ENCODE results near the gene PTPRN2. TPM values are rescaled to one million over a fixed set of nuclear protein-coding genes. Genes with fewer than 3 reads are reported as not detected.

The PTPRN2 gene
- total and polyA plus RNA-seq, 9 of the 15 experiments (the other 6 are each of a cell fraction or from before 2014, with no cell fraction given) = not detected

- Histone ChIP-seq H3K9ac (ENCODE audit: insufficient read depth in 1 of 2, low read depth in 2 of 2, low read length in 2 of 2) (no peak overlapping the region), H3K4me1 (replicated peaks in 1 of 2; ENCODE audit: control insufficient read depth in 2 of 2, insufficient read depth in 2 of 2, low read length in 2 of 2) (peaks cover 0 to 1% of the 10 kb centered on the region in 2 experiments; a peak in 1 of 5 replicates), H3K9me1 (ENCODE audit: control insufficient read depth, insufficient read depth, low read length) (no peaks in the 10 kb centered on the region), H3K27ac (ENCODE audit: extremely low read depth, low read depth, low read length) (no peak overlapping the region), H3K36me3 (ENCODE audit: control insufficient read depth, insufficient read depth, low read length) (no peaks in the 10 kb centered on the region), H4K20me1 (replicated peaks; ENCODE audit: control insufficient read depth, insufficient read depth, low read length) (no peaks in the 10 kb centered on the region), H3K4me2 (ENCODE audit: insufficient read depth, low read length) (no peak overlapping the region), H3K9me3 (replicated peaks; ENCODE audit: control insufficient read depth, insufficient read depth, low read depth, low read length) (no peaks in the 10 kb centered on the region), H2AFZ (ENCODE audit: low read depth, low read length) (no peak overlapping the region), H3K4me3 (no peak overlapping the region), H3K27me3 (ENCODE audit: control insufficient read depth in 2 of 2, insufficient read depth in 2 of 2, low read length in 2 of 2) (peaks cover 0 to 1% of the 10 kb centered on the region in 2 experiments; a peak in 2 of 5 replicates), H3K79me2 (ENCODE audit: control insufficient read depth, insufficient read depth, low read length) (no peaks in the 10 kb centered on the region)
- DNase-seq (ENCODE audit: extremely low read depth in 1 of 4, low spot score in 3 of 4) = no peak
- no TSS peak for BruUV-seq (replicated peaks)
- ChIA-PET POLR2A (no interaction called here), CTCF (ENCODE audit: low intra/inter-chr PET ratio) (no interaction called here)
- in situ Hi-C loops (cut with MboI) = no loop called here
- no peak for FAIRE-seq
- 1% methylated on average over 7 of the region's 7 CpGs for WGBS (ENCODE audit: insufficient coverage, low coverage, missing lambda C conversion rate)
- ATAC-seq = no peak
- intact Hi-C loops (cut with micrococcal nuclease) = no loop called here
- TF ChIP-seq PHB2 (IDR thresholded peaks at IDR 0.05; ENCODE audit: low read depth) = no peak
- TF ChIP-seq ZNF282 (CRISPR knock-in tag; IDR thresholded peaks at IDR 0.05) = no peak
- TF ChIP-seq, protein P1, sequence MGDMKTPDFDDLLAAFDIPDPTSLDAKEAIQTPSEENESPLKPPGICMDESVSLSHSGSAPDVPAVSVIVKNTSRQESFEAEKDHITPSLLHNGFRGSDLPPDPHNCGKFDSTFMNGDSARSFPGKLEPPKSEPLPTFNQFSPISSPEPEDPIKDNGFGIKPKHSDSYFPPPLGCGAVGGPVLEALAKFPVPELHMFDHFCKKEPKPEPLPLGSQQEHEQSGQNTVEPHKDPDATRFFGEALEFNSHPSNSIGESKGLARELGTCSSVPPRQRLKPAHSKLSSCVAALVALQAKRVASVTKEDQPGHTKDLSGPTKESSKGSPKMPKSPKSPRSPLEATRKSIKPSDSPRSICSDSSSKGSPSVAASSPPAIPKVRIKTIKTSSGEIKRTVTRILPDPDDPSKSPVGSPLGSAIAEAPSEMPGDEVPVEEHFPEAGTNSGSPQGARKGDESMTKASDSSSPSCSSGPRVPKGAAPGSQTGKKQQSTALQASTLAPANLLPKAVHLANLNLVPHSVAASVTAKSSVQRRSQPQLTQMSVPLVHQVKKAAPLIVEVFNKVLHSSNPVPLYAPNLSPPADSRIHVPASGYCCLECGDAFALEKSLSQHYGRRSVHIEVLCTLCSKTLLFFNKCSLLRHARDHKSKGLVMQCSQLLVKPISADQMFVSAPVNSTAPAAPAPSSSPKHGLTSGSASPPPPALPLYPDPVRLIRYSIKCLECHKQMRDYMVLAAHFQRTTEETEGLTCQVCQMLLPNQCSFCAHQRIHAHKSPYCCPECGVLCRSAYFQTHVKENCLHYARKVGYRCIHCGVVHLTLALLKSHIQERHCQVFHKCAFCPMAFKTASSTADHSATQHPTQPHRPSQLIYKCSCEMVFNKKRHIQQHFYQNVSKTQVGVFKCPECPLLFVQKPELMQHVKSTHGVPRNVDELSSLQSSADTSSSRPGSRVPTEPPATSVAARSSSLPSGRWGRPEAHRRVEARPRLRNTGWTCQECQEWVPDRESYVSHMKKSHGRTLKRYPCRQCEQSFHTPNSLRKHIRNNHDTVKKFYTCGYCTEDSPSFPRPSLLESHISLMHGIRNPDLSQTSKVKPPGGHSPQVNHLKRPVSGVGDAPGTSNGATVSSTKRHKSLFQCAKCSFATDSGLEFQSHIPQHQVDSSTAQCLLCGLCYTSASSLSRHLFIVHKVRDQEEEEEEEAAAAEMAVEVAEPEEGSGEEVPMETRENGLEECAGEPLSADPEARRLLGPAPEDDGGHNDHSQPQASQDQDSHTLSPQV (IDR thresholded peaks at IDR 0.05) = no peak
- no peak for TF ChIP-seq BRF1 (IDR thresholded peaks at IDR 0.05; ENCODE audit: borderline replicate concordance, extremely low read depth, insufficient read length)
- no peak for TF ChIP-seq TBP (optimal IDR thresholded peaks at IDR 0.05; ENCODE audit: low read depth, low read length)
- no peak for TF ChIP-seq ZNF217 (CRISPR knock-in tag; IDR thresholded peaks at IDR 0.05)
- TF ChIP-seq CREB3 (tag; conservative IDR thresholded peaks at IDR 0.05; ENCODE audit: low read depth) = no peak
- no peak for TF ChIP-seq RFX7 (CRISPR knock-in tag; IDR thresholded peaks at IDR 0.05)
- TF ChIP-seq PPARD (CRISPR knock-in tag; IDR thresholded peaks at IDR 0.05) = no peak
- TF ChIP-seq ZNF263 (CRISPR knock-in tag; IDR thresholded peaks at IDR 0.05; ENCODE audit: borderline replicate concordance) = no peak
- no peak for TF ChIP-seq POLR3A (IDR thresholded peaks at IDR 0.05; ENCODE audit: borderline replicate concordance, extremely low read depth, insufficient read depth, insufficient read length)
- TF ChIP-seq, protein P2, sequence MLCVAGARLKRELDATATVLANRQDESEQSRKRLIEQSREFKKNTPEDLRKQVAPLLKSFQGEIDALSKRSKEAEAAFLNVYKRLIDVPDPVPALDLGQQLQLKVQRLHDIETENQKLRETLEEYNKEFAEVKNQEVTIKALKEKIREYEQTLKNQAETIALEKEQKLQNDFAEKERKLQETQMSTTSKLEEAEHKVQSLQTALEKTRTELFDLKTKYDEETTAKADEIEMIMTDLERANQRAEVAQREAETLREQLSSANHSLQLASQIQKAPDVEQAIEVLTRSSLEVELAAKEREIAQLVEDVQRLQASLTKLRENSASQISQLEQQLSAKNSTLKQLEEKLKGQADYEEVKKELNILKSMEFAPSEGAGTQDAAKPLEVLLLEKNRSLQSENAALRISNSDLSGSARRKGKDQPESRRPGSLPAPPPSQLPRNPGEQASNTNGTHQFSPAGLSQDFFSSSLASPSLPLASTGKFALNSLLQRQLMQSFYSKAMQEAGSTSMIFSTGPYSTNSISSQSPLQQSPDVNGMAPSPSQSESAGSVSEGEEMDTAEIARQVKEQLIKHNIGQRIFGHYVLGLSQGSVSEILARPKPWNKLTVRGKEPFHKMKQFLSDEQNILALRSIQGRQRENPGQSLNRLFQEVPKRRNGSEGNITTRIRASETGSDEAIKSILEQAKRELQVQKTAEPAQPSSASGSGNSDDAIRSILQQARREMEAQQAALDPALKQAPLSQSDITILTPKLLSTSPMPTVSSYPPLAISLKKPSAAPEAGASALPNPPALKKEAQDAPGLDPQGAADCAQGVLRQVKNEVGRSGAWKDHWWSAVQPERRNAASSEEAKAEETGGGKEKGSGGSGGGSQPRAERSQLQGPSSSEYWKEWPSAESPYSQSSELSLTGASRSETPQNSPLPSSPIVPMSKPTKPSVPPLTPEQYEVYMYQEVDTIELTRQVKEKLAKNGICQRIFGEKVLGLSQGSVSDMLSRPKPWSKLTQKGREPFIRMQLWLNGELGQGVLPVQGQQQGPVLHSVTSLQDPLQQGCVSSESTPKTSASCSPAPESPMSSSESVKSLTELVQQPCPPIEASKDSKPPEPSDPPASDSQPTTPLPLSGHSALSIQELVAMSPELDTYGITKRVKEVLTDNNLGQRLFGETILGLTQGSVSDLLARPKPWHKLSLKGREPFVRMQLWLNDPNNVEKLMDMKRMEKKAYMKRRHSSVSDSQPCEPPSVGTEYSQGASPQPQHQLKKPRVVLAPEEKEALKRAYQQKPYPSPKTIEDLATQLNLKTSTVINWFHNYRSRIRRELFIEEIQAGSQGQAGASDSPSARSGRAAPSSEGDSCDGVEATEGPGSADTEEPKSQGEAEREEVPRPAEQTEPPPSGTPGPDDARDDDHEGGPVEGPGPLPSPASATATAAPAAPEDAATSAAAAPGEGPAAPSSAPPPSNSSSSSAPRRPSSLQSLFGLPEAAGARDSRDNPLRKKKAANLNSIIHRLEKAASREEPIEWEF (CRISPR knock-in tag; IDR thresholded peaks at IDR 0.05) = no peak
- TF ChIP-seq BDP1 (IDR thresholded peaks at IDR 0.05; ENCODE audit: insufficient read depth, insufficient read length) = no peak
Measured at GRCh38 chr7:158103378-158103777, 484.2 kb downstream of the PTPRN2 start.
